Hepatocyte (in vitro differentiated cells): ENCODE data around the gene CKAP2L. TPM values are rescaled to one million over a fixed set of nuclear protein-coding genes. Genes with fewer than 3 reads are reported as not detected.

Source experiments
- DNase-seq: peaks from one replicate; pipeline ENCODE4 v3.0.0-alpha.2; 2016; ENCODE audit warnings: low spot score
- H2AFZ ChIP-seq: fragments of 200-600 bp; sonication (generic); 2 replicates; pipeline ENCODE4 v1.6.0; 2016; ENCODE audit warnings: antibody characterized with exemption, mild to moderate bottlenecking
- H3K27ac ChIP-seq: fragments of 200-600 bp; sonication (generic); 2 replicates; pipeline ENCODE4 v1.5.1; 2016; ENCODE audit warnings: mild to moderate bottlenecking
- H3K27me3 ChIP-seq: fragments of 200-600 bp; sonication (generic); 2 replicates; pipeline ENCODE4 v1.6.1; 2016
- H3K36me3 ChIP-seq: fragments of 200-600 bp; sonication (generic); replicated peaks from 2 replicates; pipeline ENCODE4 v1.5.1; 2016; ENCODE audit warnings: low read depth; ENCODE audit not compliant: insufficient read depth
- H3K4me1 ChIP-seq: fragments of 200-600 bp; sonication (generic); 2 replicates; pipeline ENCODE4 v1.5.1; 2016; ENCODE audit warnings: mild to moderate bottlenecking, moderate library complexity; ENCODE audit not compliant: insufficient read depth
- H3K4me2 ChIP-seq: fragments of 200-600 bp; sonication (generic); 2 replicates; pipeline ENCODE4 v1.6.0; 2016
- H3K4me3 ChIP-seq: fragments of 200-600 bp; sonication (generic); 2 replicates; pipeline ENCODE4 v1.5.1; 2016; ENCODE audit warnings: mild to moderate bottlenecking
- H3K79me2 ChIP-seq: fragments of 200-600 bp; sonication (generic); 2 replicates; pipeline ENCODE4 v1.6.0; 2017; ENCODE audit warnings: mild to moderate bottlenecking
- H3K9me2 ChIP-seq: fragments of 200-600 bp; sonication (generic); replicated peaks from 2 replicates; pipeline ENCODE4 v1.6.0; 2017; ENCODE audit warnings: mild to moderate bottlenecking; ENCODE audit not compliant: insufficient read depth
- H3K9me3 ChIP-seq: fragments of 200-600 bp; sonication (generic); 2 replicates; pipeline ENCODE4 v1.5.1; 2016; ENCODE audit warnings: low read depth, mild to moderate bottlenecking
- H4K20me1 ChIP-seq: fragments of 200-600 bp; sonication (generic); 2 replicates; pipeline ENCODE4 v1.6.0; 2016; ENCODE audit warnings: mild to moderate bottlenecking; ENCODE audit not compliant: insufficient read depth, poor library complexity, severe bottlenecking
- EZH2 ChIP-seq: fragments of 200-600 bp; sonication (generic); IDR thresholded peaks from 2 replicates; pipeline ENCODE4 v1.6.1; 2016; ENCODE audit warnings: antibody characterized with exemption, mild to moderate bottlenecking, borderline replicate concordance
- EZH2phosphoT487 ChIP-seq: fragments of 200-600 bp; sonication (generic); IDR thresholded peaks from one replicate; pipeline ENCODE4 v1.6.1; 2018; ENCODE audit warnings: antibody characterized with exemption, mild to moderate bottlenecking, low read depth, moderate library complexity; ENCODE audit not compliant: unreplicated experiment, severe bottlenecking
- WGBS: methylation state at CpG from one replicate; pipeline ENCODE4 v1.1.6; 2016; ENCODE audit warnings: low lambda C conversion rate; ENCODE audit errors: missing lambda C conversion rate; 5-methylcytosine and 5-hydroxymethylcytosine counted together
- polyA plus RNA-seq: library from polyadenylated mRNA; unstranded; fragments of >200 nt; fragmentation: Nextera tagmentation; extraction: Ambion mirVana; gene quantifications from 2 replicates; pipeline ENCODE4 v1.2.1, GENCODE V29; 2016
- total RNA-seq: library from RNA; depleted of rRNA; stranded (reverse); fragments of >200 nt; gene quantifications from 2 replicates; pipeline ENCODE4 v1.2.3, GENCODE V29; 2014
- TF ChIP-seq, protein P1 (sequence below): fragments of 200-600 bp; sonication (generic); IDR thresholded peaks from 2 replicates; pipeline ENCODE4 v1.5.1; 2016; ENCODE audit warnings: antibody characterized with exemption, mild to moderate bottlenecking; ENCODE audit not compliant: poor library complexity

The CKAP2L gene
- total and polyA plus RNA-seq, 2 experiments from 2014 or later, result 7.2 to 8.1 TPM

DNA sequence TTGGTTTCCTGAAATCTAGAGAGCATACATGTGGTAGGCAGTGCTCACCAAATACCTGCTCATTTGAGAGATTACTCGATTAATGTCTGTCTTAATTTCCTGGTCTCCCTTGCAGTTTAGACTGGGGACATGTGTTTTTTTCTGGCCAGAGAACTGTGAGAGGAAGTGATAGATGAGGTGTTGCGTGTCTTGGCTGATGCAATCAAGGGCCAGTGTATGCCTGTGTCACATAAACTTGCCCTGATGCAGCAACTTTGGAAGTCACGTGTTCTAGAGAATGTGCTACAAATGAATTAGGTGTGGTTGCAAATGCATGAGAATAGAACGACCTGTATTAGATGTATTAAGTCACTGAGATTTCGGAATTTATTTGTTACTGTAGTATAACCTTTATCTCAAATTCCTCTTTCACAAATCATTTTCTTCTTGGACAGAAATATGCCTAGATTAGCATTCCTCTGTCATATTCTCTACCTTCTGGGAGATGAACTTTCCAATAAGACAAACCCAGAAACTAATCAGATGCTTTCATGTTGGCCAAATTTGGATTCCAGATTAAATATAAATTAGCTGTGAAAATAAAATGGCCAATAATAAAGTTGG lies 29.8 kb upstream of the CKAP2L start:
- Histone ChIP-seq H3K27ac (peak overlapping the region; percentile 71), H3K36me3 (no peaks in the 10 kb centered on the region), H3K9me3 (no peaks in the 10 kb centered on the region), H3K9me2 (no peaks in the 10 kb centered on the region), H4K20me1 (no peaks in the 10 kb centered on the region), H3K79me2 (no peaks in the 10 kb centered on the region), H3K4me2 (no peak overlapping the region), H2AFZ (no peak overlapping the region), H3K4me1 (no peaks in the 10 kb centered on the region), H3K4me3 (no peak overlapping the region), H3K27me3 (no peaks in the 10 kb centered on the region)
- TF ChIP-seq EZH2, result no peak
- TF ChIP-seq EZH2phosphoT487, result no peak
- TF ChIP-seq, protein P1, sequence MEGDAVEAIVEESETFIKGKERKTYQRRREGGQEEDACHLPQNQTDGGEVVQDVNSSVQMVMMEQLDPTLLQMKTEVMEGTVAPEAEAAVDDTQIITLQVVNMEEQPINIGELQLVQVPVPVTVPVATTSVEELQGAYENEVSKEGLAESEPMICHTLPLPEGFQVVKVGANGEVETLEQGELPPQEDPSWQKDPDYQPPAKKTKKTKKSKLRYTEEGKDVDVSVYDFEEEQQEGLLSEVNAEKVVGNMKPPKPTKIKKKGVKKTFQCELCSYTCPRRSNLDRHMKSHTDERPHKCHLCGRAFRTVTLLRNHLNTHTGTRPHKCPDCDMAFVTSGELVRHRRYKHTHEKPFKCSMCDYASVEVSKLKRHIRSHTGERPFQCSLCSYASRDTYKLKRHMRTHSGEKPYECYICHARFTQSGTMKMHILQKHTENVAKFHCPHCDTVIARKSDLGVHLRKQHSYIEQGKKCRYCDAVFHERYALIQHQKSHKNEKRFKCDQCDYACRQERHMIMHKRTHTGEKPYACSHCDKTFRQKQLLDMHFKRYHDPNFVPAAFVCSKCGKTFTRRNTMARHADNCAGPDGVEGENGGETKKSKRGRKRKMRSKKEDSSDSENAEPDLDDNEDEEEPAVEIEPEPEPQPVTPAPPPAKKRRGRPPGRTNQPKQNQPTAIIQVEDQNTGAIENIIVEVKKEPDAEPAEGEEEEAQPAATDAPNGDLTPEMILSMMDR, result no peak
- peak; percentile 63 for DNase-seq
- WGBS, result 56% methylated on average over 5 of the region's 5 CpGs

DNA sequence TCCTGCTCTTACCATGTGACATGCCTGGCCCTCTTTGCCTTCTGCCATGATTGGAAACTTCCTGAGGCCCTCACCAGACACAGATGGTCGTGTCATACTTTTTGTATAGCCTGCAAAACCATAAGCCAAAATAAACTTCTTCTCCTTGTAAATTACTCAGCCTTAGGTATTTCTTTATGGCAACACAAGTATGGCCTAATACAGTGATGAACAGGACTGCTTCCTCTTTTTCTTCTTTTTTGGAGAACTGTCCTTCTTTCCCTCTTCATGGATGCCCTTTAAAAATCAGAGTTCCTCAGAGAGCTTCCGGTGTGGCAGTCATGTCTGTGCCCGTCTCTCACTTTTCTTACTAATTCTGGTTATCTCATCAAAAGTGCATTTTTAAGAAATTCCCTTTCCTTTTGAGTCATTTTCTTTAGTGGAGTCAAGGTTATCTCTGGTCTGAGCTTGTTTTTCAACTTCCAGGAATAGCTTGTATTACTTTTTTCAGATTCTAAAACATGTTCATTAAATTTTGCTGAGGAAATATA lies 29.1 kb upstream of the CKAP2L start:
- Histone ChIP-seq H3K4me1 (no peaks in the 10 kb centered on the region), H3K79me2 (no peaks in the 10 kb centered on the region), H3K4me2 (no peak overlapping the region), H3K9me3 (no peaks in the 10 kb centered on the region), H3K27me3 (no peaks in the 10 kb centered on the region), H3K4me3 (no peak overlapping the region), H3K27ac (peak overlapping the region; percentile 71), H3K36me3 (no peaks in the 10 kb centered on the region), H2AFZ (no peak overlapping the region), H3K9me2 (no peaks in the 10 kb centered on the region), H4K20me1 (no peaks in the 10 kb centered on the region)
- DNase-seq, result no peak
- WGBS, result 68% methylated on average over 3 of the region's 3 CpGs
- TF ChIP-seq, protein P1, result no peak
- TF ChIP-seq EZH2phosphoT487 (no peak), EZH2 (no peak)

DNA sequence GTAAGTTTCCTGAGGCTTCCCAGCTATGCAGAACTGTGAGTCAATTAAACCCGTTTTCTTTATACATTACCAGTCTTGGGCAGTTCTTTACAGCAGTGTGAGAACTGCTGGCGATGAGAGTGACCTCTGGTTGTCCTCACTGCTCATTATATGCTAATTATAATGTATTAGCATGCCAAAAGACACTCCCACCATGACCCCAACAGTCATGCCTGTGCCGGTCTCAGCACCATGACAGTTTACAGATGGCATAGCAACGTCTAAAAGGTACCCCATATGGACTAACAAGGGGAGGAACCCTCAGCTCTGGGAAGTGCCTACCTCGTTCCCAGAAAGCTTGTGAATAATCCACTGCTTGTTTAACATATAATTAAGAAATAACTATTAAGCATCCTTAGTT lies 28.0 kb upstream of the CKAP2L start:
- 91% methylated on average over 5 of the region's 5 CpGs for WGBS

More for the DNA sequence above, 28.0 kb upstream of the CKAP2L start:
- Histone ChIP-seq H3K4me3 (no peak overlapping the region), H3K27me3 (no peaks in the 10 kb centered on the region), H3K79me2 (no peaks in the 10 kb centered on the region), H3K4me1 (no peaks in the 10 kb centered on the region), H4K20me1 (no peaks in the 10 kb centered on the region), H3K9me3 (no peaks in the 10 kb centered on the region), H2AFZ (no peak overlapping the region), H3K4me2 (no peak overlapping the region), H3K27ac (no peak overlapping the region), H3K9me2 (no peaks in the 10 kb centered on the region), H3K36me3 (no peaks in the 10 kb centered on the region)
- TF ChIP-seq EZH2phosphoT487 (no peak), EZH2 (no peak)
- TF ChIP-seq, protein P1, result no peak
- no peak for DNase-seq
